Transverse colon (tissue), 4 donors: ENCODE measurements around the gene SSTR5.

ENCODE experiments used
- CTCF ChIP-seq, 5 experiments: fragments of 200-600 bp in 3 of 5; fragments of 450-650 bp in 2 of 5; sonication (generic) in 3 of 5; IDR thresholded peaks; 1 replicate in 2 of 5; 2 replicates in 3 of 5; pipeline ENCODE4 v1.5.1; 2016 to 2017; ENCODE audit warnings: antibody characterized with exemption in 5 of 5, inconsistent platforms in 3 of 5, mild to moderate bottlenecking in 2 of 5, moderate library complexity in 1 of 5
- EP300 ChIP-seq: sonication (generic); formaldehyde crosslinking; IDR thresholded peaks from one replicate; pipeline ENCODE4 v1.6.1; 2017; ENCODE audit warnings: antibody characterized with exemption, low read depth
- POLR2A ChIP-seq: fragments of 450-650 bp; IDR thresholded peaks from one replicate; pipeline ENCODE4 v1.6.1; 2016; ENCODE audit warnings: antibody characterized with exemption, mild to moderate bottlenecking, moderate library complexity
- POLR2AphosphoS5 ChIP-seq, 3 donors: sonication (generic); formaldehyde crosslinking; IDR thresholded peaks; one replicate each; pipeline ENCODE4 v1.6.1; 2016; ENCODE audit warnings: antibody characterized with exemption in 3 of 3

DNA sequence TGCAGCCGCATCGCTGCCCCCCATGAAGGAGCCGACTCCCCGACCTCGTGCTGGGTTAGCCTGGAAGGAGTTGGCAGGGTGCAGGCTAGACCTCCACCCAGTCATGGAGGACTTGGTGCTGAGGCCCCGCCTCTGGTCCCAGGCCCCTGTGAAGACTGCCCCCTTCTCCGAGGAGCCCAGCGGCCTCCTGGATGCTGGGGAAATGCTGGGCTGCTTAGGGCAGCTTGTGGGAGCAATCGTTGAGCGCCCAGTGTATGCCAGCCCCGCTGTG lies 1.8 kb downstream of the SSTR5 start:
- TF ChIP-seq CTCF (IDR thresholded peaks at IDR 0.05) = no peak
- TF ChIP-seq POLR2A = no peak
- no peak for TF ChIP-seq EP300
- TF ChIP-seq POLR2AphosphoS5 (IDR thresholded peaks at IDR 0.05) = no peak
